Heart left ventricle (tissue), 16 donors: ENCODE data around the gene OR2B6. TPM values are rescaled to one million over a fixed set of nuclear protein-coding genes. Genes with fewer than 3 reads are reported as not detected.
"Not testable (repeated sequence)": the region's sequence is repeated elsewhere in the genome, so short reads cannot be mapped to it uniquely, and the experiment has no call there.

Source experiments
- ATAC-seq, 4 donors: fragments of 200-7000 bp; cut with Tn5 transposase; one replicate each; pipeline ENCODE4 v1.9.1; 2020 to 2022; ENCODE audit warnings: moderate library complexity in 4 of 4, mild to moderate bottlenecking in 3 of 4, moderate number of reproducible peaks in 1 of 4
- DNase-seq, 5 donors: peaks; one replicate each; pipeline ENCODE4 v3.0.0-alpha.2; 2020
- H3K27ac ChIP-seq, 12 donors: fragments of 200-600 bp; sonication (generic) in 4 of 12; one replicate each; pipeline versions ENCODE4 v1.5.0 to v1.8.0; 2016 to 2022; ENCODE audit warnings: mild to moderate bottlenecking in 2 of 12
- H3K27me3 ChIP-seq, 9 donors: fragments of 200-600 bp; sonication (generic) in 2 of 9; one replicate each; pipeline versions ENCODE4 v1.5.1 to v1.8.0; 2016 to 2022; ENCODE audit warnings: mild to moderate bottlenecking in 3 of 9
- H3K36me3 ChIP-seq, 9 donors: fragments of 200-600 bp; sonication (generic) in 2 of 9; one replicate each; pipeline versions ENCODE4 v1.5.0 to v1.8.0; 2018 to 2022; ENCODE audit warnings: mild to moderate bottlenecking in 2 of 9
- H3K4me1 ChIP-seq, 12 donors: fragments of 200-600 bp; sonication (generic) in 4 of 12; one replicate each; pipeline versions ENCODE4 v1.5.0 to v1.8.0; 2016 to 2022; ENCODE audit warnings: mild to moderate bottlenecking in 3 of 12
- H3K4me3 ChIP-seq, 12 donors: fragments of 200-600 bp; sonication (generic) in 4 of 12; one replicate each; pipeline versions ENCODE4 v1.5.0 to v1.8.0; 2017 to 2022; ENCODE audit warnings: mild to moderate bottlenecking in 9 of 12, moderate library complexity in 4 of 12
- H3K9me3 ChIP-seq, 12 donors: fragments of 200-600 bp; sonication (generic) in 4 of 12; one replicate each; pipeline versions ENCODE4 v1.5.0 to v1.8.0; 2016 to 2022; ENCODE audit warnings: mild to moderate bottlenecking in 1 of 12
- POLR2A ChIP-seq, 2 donors: fragments of 450-650 bp; IDR thresholded peaks; one replicate each; pipeline ENCODE4 v1.6.1; 2017; ENCODE audit warnings: antibody characterized with exemption in 2 of 2, mild to moderate bottlenecking in 2 of 2, moderate library complexity in 2 of 2
- WGBS, 4 donors: extraction: QIAGEN DNeasy Blood & Tissue Kit in 2 of 4; methylation state at CpG; one replicate each; pipeline versions ENCODE4 v1.1.5 to v1.1.7; 2013 to 2018; 5-methylcytosine and 5-hydroxymethylcytosine counted together
- intact Hi-C, 10 donors: fragments of 100-400 bp; cut with DNase I; formaldehyde crosslinking; loops; one replicate each; pipeline versions ENCODE4 v1.11.1 to v1.14.2; 2022
- polyA plus RNA-seq, 2 donors: library from polyadenylated mRNA; stranded (reverse); fragments of 200-250 nt; gene quantifications; one replicate each; pipeline ENCODE4 v1.2.3, GENCODE V29; 2013
- total RNA-seq, 9 donors: library from RNA; depleted of rRNA in 2 of 9; stranded (reverse); fragments of >200 nt in 2 of 9; fragmentation: NEBNext Ultra II Directional in 3 of 9; extraction: Animal tissue kit (Norgen Biotek cat#: 25700) in 3 of 9; gene quantifications; one replicate each; pipeline versions ENCODE4 v1.1.0 to v1.2.4, GENCODE V29; 2016 to 2023
- TF ChIP-seq, protein P1 (sequence below), 12 donors: fragments of 200-600 bp; sonication (generic) in 4 of 12; IDR thresholded peaks; one replicate each; pipeline versions ENCODE4 v1.5.0 to v1.8.0; 2018 to 2022; ENCODE audit warnings: antibody characterized with exemption in 12 of 12, mild to moderate bottlenecking in 5 of 12
- donor health status: ischemic (EF 13 %, LVEDD 7.1; RV severe dilation, severe dysfunction).
- donor health status: healthy with polysubstance abuse.
- donor health status: DM: no; HTN: yes; CAD: no.
- donor health status: DM: no; HTN: no; CAD: no.
- donor health status: ischemic (EF 25% LVEDD 6.9; RV normal size, moderate dysfunction).
- donor health status: ischemic (EF 25% LVEDD 5.7; RV mildly dilated, moderate dysfunction).
- donor health status: healthy.
- donor health status: DM: yes; HTN: yes; CAD: no.
- donor health status: ischemic (EF 35%, LVEDD 5.7; RV mildly dilated, moderate dysfunction).
- donor health status: nonischemic (EF 11% LVEDD 7.7; RV severe dilation, severe dysfunction).
- donor health status: DM: yes; HTN: yes; CAD: no.
- donor health status: PGD.
- donor health status: ischemic (EF 29% LVEDD 5.4; RV normal size, mild dysfunction).
- donor health status: nonischemic (EF 23%, LVEDD 6.1; RV moderate dilation, normal function).

OR2B6 gene
- total and polyA plus RNA-seq, 11 donors = not detected

DNA sequence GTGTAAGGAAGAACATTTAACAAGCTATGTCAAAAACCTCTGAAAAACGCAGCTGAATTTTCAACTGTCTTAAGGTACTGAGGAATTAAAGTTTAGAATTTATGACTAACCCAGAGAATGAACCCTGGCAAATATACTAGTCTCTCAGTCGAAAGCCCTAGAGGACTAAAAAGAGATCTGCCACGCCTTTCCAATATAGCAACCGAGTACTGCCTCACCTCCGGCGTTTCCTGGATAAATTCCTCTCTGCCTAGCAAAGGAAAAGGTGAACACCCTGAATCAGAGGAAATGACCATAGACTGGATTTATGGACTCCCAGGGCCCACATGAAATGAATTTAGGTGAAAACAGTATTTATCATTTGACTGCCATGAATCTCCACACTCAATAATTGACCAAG is 32.9 kb upstream of the OR2B6 start:
- no peaks in the 10 kb centered on the region for H3K4me1 ChIP-seq
- H3K27me3 ChIP-seq = peaks cover 0 to 13% (median 0%) of the 10 kb centered on the region in 9 donors
- no peak overlapping the region for H3K27ac ChIP-seq
- DNase-seq (no peak), ATAC-seq (no peak)
- no peak for TF ChIP-seq POLR2A (IDR thresholded peaks at IDR 0.05)
- TF ChIP-seq, protein P1, sequence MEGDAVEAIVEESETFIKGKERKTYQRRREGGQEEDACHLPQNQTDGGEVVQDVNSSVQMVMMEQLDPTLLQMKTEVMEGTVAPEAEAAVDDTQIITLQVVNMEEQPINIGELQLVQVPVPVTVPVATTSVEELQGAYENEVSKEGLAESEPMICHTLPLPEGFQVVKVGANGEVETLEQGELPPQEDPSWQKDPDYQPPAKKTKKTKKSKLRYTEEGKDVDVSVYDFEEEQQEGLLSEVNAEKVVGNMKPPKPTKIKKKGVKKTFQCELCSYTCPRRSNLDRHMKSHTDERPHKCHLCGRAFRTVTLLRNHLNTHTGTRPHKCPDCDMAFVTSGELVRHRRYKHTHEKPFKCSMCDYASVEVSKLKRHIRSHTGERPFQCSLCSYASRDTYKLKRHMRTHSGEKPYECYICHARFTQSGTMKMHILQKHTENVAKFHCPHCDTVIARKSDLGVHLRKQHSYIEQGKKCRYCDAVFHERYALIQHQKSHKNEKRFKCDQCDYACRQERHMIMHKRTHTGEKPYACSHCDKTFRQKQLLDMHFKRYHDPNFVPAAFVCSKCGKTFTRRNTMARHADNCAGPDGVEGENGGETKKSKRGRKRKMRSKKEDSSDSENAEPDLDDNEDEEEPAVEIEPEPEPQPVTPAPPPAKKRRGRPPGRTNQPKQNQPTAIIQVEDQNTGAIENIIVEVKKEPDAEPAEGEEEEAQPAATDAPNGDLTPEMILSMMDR (IDR thresholded peaks at IDR 0.05) = no peak
- H3K36me3 ChIP-seq = no peaks in the 10 kb centered on the region
- H3K4me3 ChIP-seq = no peak overlapping the region
- 72 to 82% (median 79%) methylated on average over 6 of the region's 6 CpGs for WGBS, 4 donors
- intact Hi-C loops = no loop called here
- H3K9me3 ChIP-seq = peaks cover 0 to 4% (median 0%) of the 10 kb centered on the region in 12 donors

DNA sequence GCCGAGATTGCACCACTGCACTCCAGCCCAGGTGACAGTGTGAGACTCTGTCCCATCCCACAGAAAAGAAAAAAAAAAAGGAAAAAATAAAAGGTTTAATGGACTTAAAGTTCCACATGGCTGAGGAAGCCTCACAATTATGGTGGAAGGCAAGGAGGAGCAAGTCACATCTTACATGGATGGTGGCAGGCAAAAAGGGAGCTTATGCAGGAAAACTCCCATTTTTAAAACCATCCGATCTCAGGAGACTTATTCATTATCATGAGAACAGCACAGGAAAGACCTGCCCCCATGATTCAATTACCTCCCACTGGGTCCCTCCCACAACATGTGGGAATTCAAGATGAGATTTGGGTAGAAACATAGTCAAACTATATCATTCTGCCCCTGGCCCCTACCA is 29.0 kb upstream of the OR2B6 start:
- H3K9me3 ChIP-seq, H3K4me1 ChIP-seq, ATAC-seq, H3K27ac ChIP-seq, intact Hi-C loops, H3K4me3 ChIP-seq, DNase-seq, H3K36me3 ChIP-seq, H3K27me3 ChIP-seq: not testable (repeated sequence)
- WGBS, 4 donors = 83 to 94% (median 88%) methylated on average over 2 of the region's 2 CpGs

DNA sequence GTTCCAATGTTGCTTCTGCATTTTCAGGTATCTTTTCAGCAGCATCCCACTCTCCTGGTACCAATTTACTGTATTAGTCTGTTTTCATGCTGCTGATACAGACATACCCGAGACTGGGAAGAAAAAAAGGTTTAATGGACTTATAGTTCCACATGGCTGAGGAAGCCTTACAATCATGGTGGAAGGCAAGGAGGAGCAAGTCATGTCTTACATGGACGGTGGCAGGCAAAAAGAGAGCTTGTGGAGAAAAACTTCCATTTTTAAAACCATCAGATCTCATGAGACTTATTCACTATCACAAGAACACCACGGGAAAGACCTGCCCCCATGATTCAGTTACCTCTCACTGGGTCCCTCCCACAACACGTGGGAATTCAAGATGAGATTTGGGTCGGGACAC is 27.1 kb upstream of the OR2B6 start:
- H3K27me3 ChIP-seq, H3K4me1 ChIP-seq, H3K36me3 ChIP-seq, H3K9me3 ChIP-seq, H3K27ac ChIP-seq, intact Hi-C loops, DNase-seq, H3K4me3 ChIP-seq, ATAC-seq: not testable (repeated sequence)
- WGBS, 4 donors = 71 to 75% (median 72%) methylated on average over 5 of the region's 5 CpGs

GRCh38 chr6:27931209-27931608 is 25.8 kb upstream of the OR2B6 start:
- 81 to 83% (median 81%) methylated on average over 2 of the region's 2 CpGs for WGBS, 4 donors

DNA sequence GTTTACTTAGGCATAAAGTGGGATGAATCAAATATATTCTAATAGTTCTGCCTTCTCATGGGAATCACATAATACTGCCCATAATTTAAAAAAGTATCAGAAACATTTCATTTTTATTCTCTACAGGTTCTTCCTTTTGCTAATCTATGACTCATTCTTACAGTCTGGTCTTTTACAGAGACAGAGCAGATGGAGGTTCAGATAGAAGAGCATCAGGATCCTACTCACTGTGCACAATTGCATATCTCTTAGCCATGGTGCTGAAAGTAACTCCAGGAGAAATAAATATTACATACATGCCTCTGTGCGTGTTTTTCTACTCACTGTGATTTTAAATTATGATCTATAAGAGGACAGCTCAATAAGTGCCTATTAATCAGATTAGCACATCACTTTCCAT is 16.3 kb upstream of the OR2B6 start:
- no peak for DNase-seq
- intact Hi-C loops = no loop called here
- ATAC-seq = no peak
- 67 to 70% (median 68%) methylated on average over 1 of the region's 1 CpG for WGBS, 4 donors
- H3K27ac ChIP-seq = no peak overlapping the region
- H3K4me3 ChIP-seq = no peak overlapping the region
- peaks cover 0 to 3% (median 0%) of the 10 kb centered on the region in 12 donors for H3K9me3 ChIP-seq
- no peaks in the 10 kb centered on the region for H3K4me1 ChIP-seq
- peaks cover 0 to 7% (median 0%) of the 10 kb centered on the region in 9 donors for H3K27me3 ChIP-seq
- H3K36me3 ChIP-seq = no peaks in the 10 kb centered on the region
- no peak for TF ChIP-seq POLR2A (IDR thresholded peaks at IDR 0.05)
- TF ChIP-seq, protein P1 (IDR thresholded peaks at IDR 0.05) = no peak

More at GRCh38 chr6:27931209-27931608, 25.8 kb upstream of the OR2B6 start:
- Histone ChIP-seq H3K4me3 (no peak overlapping the region), H3K27me3 (peaks cover 0 to 8% (median 0%) of the 10 kb centered on the region in 9 donors), H3K36me3 (no peaks in the 10 kb centered on the region), H3K9me3 (peaks cover 0 to 5% (median 0%) of the 10 kb centered on the region in 12 donors), H3K27ac (no peak overlapping the region), H3K4me1 (no peaks in the 10 kb centered on the region)
- intact Hi-C loops = no loop called here
- no peak for ATAC-seq
- TF ChIP-seq, protein P1 (IDR thresholded peaks at IDR 0.05) = no peak
- TF ChIP-seq POLR2A (IDR thresholded peaks at IDR 0.05) = no peak
- DNase-seq = no peak

GRCh38 chr6:27943072-27943471 is 14.0 kb upstream of the OR2B6 start:
- H3K36me3 ChIP-seq, H3K27ac ChIP-seq, intact Hi-C loops, H3K9me3 ChIP-seq, H3K27me3 ChIP-seq, ATAC-seq, H3K4me3 ChIP-seq, H3K4me1 ChIP-seq, DNase-seq: not testable (repeated sequence)
- 26 to 35% (median 33%) methylated on average over 6 of the region's 6 CpGs for WGBS, 4 donors
